HTERT RPE-1 (cell line): Measurements from ENCODE around the gene SUSD3.

Experiments
- in situ Hi-C: fragments of 300-500 bp; cut with MboI; formaldehyde crosslinking; loops from 4 replicates; pipeline ENCODE4 v1.14.3; 2020; ENCODE audit warnings: low sequenced_read_pairs

The SUSD3 gene

DNA sequence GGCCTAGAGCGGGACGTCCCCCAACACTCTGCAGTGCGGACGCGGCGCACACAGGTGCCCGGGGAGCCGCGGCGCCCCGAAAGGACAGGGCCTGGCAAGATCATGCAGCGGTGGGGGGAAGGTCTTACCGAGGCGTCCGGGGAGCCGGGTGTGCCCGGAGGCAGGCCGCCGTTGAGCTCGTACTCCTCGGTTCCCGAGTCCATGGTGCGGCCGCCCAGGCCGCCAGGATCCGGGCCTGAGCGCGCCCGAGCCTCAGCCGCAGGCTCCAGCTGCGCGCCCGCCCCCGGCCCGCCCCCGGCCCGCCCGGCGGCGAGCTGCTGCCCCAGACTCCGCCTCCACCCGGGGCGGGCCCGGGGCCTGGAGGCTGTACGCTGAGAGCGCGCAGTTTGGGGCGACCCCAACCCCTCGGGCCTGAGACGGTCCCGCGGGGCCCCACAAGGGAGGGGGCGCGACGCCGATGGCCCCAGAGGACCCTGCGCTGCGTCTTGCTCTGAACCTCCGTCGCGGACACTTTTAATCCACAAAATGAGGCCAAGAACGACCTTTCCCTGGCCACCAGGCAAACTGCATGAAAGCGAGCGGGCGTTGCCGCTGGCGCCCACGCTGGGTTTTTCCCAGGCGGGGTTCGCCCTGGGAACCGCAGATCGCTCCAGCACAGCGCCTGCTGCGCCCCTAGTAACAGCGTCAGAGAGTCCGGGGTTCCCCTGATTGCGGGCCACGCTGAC, 75.7 kb downstream of the SUSD3 start, which contains the start of gene NINJ1:
NINJ1 (minus strand) TSS at position 237 of the 725 bp plus-strand sequence; CDS start at position 203, 34 bp downstream.
- in situ Hi-C loops, result no loop called here
